ENCODE results near the gene SNAP91. TPM values are rescaled to one million over a fixed set of nuclear protein-coding genes. Genes with fewer than 3 reads are reported as not detected.
A peak's percentile ranks its signal among the peaks of the same experiment; 100 is the strongest.

Gene SNAP91
- total RNA-seq, 4 donors from 2014 or later, result not detected

- peaks cover 4% of the 10 kb centered on the region for H3K4me1 ChIP-seq
- no peaks in the 10 kb centered on the region for H3K36me3 ChIP-seq
- H3K27me3 ChIP-seq, result no peaks in the 10 kb centered on the region
- H3K4me3 ChIP-seq, result no peak overlapping the region
- no peak overlapping the region for H3K27ac ChIP-seq
- DNase-seq (ENCODE audit: low spot score in 2 of 2), result no peak
- no peaks in the 10 kb centered on the region for H3K9me3 ChIP-seq
- WGBS, result 90% methylated on average over 1 of the region's 1 CpG
- no peak for TF ChIP-seq CTCF (IDR thresholded peaks at IDR 0.05)
- no peak for TF ChIP-seq POLR2A (IDR thresholded peaks at IDR 0.05)
- no peak for TF ChIP-seq POLR2AphosphoS5 (IDR thresholded peaks at IDR 0.05)
- TF ChIP-seq EP300 (IDR thresholded peaks at IDR 0.05), result no peak
Measured at GRCh38 chr6:83517500-83517899, 191.4 kb downstream of the SNAP91 start.

GRCh38 chr6:83514866-83515466, 193.9 kb downstream of the SNAP91 start:
- no peaks in the 10 kb centered on the region for H3K27me3 ChIP-seq
- no peak overlapping the region for H3K4me3 ChIP-seq
- peaks cover 14% of the 10 kb centered on the region for H3K4me1 ChIP-seq
- WGBS, result 23% methylated on average over 4 of the region's 4 CpGs
- H3K9me3 ChIP-seq, result no peaks in the 10 kb centered on the region
- TF ChIP-seq CTCF (IDR thresholded peaks at IDR 0.05), result peak; percentile 37 to 66
- TF ChIP-seq POLR2AphosphoS5 (IDR thresholded peaks at IDR 0.05), result no peak
- DNase-seq (ENCODE audit: low spot score in 2 of 2), result no peak
- no peak overlapping the region for H3K27ac ChIP-seq
- no peaks in the 10 kb centered on the region for H3K36me3 ChIP-seq

- 71% methylated on average over 1 of the region's 1 CpG for WGBS
- TF ChIP-seq CTCF (IDR thresholded peaks at IDR 0.05), result no peak
- no peak for TF ChIP-seq POLR2A (IDR thresholded peaks at IDR 0.05)
- TF ChIP-seq POLR2AphosphoS5 (IDR thresholded peaks at IDR 0.05), result no peak
- TF ChIP-seq EP300 (IDR thresholded peaks at IDR 0.05), result no peak
Measured at GRCh38 chr6:83514466-83514865, 194.4 kb downstream of the SNAP91 start.

GRCh38 chr6:83511901-83512681, 196.8 kb downstream of the SNAP91 start, which contains the start of gene PRSS35:
PRSS35 (plus strand) TSS chr6:83512534; CDS start chr6:83523442, 10,908 bp downstream.
- Histone ChIP-seq H3K9me3 (no peaks in the 10 kb centered on the region), H3K27ac (no peak within 1 kb of the TSS), H3K36me3 (no peaks in the 10 kb centered on the region), H3K27me3 (no peaks in the 10 kb centered on the region), H3K4me3 (peak within 1 kb of the TSS; percentile 42), H3K4me1 (peaks cover 14% of the 10 kb centered on the region)
- 3% methylated on average over 28 of the region's 38 CpGs for WGBS
- DNase-seq (ENCODE audit: low spot score in 2 of 2), result no peak
- TF ChIP-seq EP300 (IDR thresholded peaks at IDR 0.05), result no peak
- peak in 1 of 2 donors; percentile 33 for TF ChIP-seq CTCF (IDR thresholded peaks at IDR 0.05)
- no peak for TF ChIP-seq POLR2AphosphoS5 (IDR thresholded peaks at IDR 0.05)

More at GRCh38 chr6:83514466-83514865, 194.4 kb downstream of the SNAP91 start:
- Histone ChIP-seq H3K4me1 (peaks cover 14% of the 10 kb centered on the region), H3K9me3 (no peaks in the 10 kb centered on the region), H3K36me3 (no peaks in the 10 kb centered on the region), H3K27me3 (no peaks in the 10 kb centered on the region), H3K4me3 (no peak overlapping the region), H3K27ac (no peak overlapping the region)
- DNase-seq (ENCODE audit: low spot score in 2 of 2), result no peak

DNA sequence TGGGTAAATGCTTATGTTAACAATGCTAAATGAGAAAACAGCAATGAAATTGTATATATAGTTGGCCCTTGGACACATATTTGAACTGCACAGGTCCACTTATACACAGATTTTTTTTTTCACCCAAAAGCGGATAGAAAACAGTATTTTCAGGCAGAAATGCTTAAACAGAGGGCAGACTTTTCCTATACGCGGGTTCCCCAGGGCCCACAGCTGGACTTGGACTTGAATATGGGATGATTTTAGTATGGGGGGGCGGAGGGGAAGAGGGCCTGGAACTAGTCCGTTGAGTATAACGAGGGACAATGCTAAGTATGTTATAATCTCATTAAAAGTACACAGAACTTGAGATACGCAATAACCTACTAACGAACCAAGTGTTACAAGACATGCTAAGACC, 197.6 kb downstream of the SNAP91 start:
- H3K27me3 ChIP-seq, result no peaks in the 10 kb centered on the region
- TF ChIP-seq CTCF (IDR thresholded peaks at IDR 0.05) (no peak), EP300 (IDR thresholded peaks at IDR 0.05) (no peak), POLR2A (IDR thresholded peaks at IDR 0.05) (no peak), POLR2AphosphoS5 (IDR thresholded peaks at IDR 0.05) (no peak)
- H3K36me3 ChIP-seq, result no peaks in the 10 kb centered on the region
- WGBS, result 81% methylated on average over 8 of the region's 8 CpGs
- no peak overlapping the region for H3K27ac ChIP-seq
- DNase-seq (ENCODE audit: low spot score in 2 of 2), result no peak
- no peaks in the 10 kb centered on the region for H3K9me3 ChIP-seq
- no peak overlapping the region for H3K4me3 ChIP-seq
- peaks cover 14% of the 10 kb centered on the region for H3K4me1 ChIP-seq

All from suprapubic skin (tissue), 4 donors.